Measurements from ENCODE around the gene HPCAL1. TPM values are rescaled to one million over a fixed set of nuclear protein-coding genes. Genes with fewer than 3 reads are reported as not detected.

HPCAL1 gene
- total RNA-seq, 1 experiment from 2014 or later: 312 TPM

DNA sequence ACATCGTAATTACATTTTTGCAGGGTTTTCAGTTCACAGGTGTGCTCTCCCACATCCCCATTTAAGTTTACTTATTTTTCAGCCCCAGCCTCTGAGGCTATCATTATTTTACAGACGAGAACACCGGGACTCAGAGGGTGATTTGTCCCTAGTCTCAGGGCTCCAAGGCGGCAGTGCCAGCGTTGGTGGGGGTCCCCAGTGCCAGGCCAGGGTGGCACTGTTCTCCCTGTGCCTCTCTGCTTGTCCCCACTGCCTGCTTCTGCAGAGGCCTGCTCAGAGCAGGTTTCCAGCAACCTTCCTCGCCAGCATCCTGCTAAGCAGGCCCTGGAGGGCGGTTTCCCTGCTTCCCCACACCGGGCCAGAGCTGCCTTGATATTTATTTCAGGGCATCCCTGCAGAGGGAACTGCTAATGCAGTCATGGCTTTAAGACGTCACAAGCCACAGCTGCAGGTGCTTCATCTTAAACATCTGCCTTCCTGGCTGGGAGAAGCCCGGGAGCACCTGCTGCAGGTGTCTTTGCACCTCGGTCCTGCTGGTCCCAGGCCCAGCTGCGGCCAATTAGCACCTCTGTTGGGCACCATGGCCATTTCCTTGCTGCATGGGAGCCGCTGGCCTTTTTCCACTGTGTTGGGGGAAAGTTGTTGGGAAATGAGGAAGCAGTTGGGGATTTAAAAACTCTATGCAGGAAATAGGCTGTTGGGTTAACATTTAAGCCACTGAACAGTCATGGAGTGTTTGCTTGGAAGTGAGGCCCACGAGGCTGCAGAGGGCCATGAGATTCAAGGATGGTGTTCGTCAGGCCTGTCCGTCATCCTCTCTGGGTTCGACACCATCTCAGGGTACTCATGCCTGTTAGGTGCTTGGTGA is 22.8 kb downstream of the HPCAL1 start:
- Histone ChIP-seq H3K79me2 (ENCODE audit: low read length) (peaks cover 100% of the 10 kb centered on the region), H3K4me1 (ENCODE audit: insufficient read depth, low read length) (peaks cover 38% of the 10 kb centered on the region), H4K20me1 (ENCODE audit: low read length) (peaks cover 90% of the 10 kb centered on the region), H3K4me2 (ENCODE audit: low read length) (no peak overlapping the region), H3K27me3 (ENCODE audit: low read length) (no peaks in the 10 kb centered on the region), H2AFZ (ENCODE audit: low read length) (no peak overlapping the region), H3F3A (ENCODE audit: low read length, unreplicated experiment) (no peaks in the 10 kb centered on the region), H3K27ac (ENCODE audit: low read length) (no peak overlapping the region), H3K9me2 (replicated peaks; ENCODE audit: low read length) (no peaks in the 10 kb centered on the region), H3K4me3 (ENCODE audit: low read length) (no peak overlapping the region), H3K9me3 (ENCODE audit: low read length) (no peaks in the 10 kb centered on the region), H3K36me3 (ENCODE audit: low read depth, low read length) (peaks cover 26% of the 10 kb centered on the region), H3K9ac (ENCODE audit: low read length) (no peak overlapping the region)
- TF ChIP-seq, protein P1, sequence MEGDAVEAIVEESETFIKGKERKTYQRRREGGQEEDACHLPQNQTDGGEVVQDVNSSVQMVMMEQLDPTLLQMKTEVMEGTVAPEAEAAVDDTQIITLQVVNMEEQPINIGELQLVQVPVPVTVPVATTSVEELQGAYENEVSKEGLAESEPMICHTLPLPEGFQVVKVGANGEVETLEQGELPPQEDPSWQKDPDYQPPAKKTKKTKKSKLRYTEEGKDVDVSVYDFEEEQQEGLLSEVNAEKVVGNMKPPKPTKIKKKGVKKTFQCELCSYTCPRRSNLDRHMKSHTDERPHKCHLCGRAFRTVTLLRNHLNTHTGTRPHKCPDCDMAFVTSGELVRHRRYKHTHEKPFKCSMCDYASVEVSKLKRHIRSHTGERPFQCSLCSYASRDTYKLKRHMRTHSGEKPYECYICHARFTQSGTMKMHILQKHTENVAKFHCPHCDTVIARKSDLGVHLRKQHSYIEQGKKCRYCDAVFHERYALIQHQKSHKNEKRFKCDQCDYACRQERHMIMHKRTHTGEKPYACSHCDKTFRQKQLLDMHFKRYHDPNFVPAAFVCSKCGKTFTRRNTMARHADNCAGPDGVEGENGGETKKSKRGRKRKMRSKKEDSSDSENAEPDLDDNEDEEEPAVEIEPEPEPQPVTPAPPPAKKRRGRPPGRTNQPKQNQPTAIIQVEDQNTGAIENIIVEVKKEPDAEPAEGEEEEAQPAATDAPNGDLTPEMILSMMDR (conservative IDR thresholded peaks at IDR 0.05; ENCODE audit: low read depth, low read length): no peak
- TF ChIP-seq EZH2 (IDR thresholded peaks at IDR 0.05; ENCODE audit: low read length, unreplicated experiment) (no peak), EZH2phosphoT487 (IDR thresholded peaks at IDR 0.05; ENCODE audit: borderline replicate concordance, low read length) (no peak)
- ATAC-seq: no peak
- intact Hi-C loops (cut with micrococcal nuclease): no loop called here
- no TSS peak for BruUV-seq (replicated peaks)
- ChIA-PET CTCF (no interaction called here), POLR2A (ENCODE audit: unreplicated experiment) (no interaction called here)
- no peak for DNase-seq

DNA sequence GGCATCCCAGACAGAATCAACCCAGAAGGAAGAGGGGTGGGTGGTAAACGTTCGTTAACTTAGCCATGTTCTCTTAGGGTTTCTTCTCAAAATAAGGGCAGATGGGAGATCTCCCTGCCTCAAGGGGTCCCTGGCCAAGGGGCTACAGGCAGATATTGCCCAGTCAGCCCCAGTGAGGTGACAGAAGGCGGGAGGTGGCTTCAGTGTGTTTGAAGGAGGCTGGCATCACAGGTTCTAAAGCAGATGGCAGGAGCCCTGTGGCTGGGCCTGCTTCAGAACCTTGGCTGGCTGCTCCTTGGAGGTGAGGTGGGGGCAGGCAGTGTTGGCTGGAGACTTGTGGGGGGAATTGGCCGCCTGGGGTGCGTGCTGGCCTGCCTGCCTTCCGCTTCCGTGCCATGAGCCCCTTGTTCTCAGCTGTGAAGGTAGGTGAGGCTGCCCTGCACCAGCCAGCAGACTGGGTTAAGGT is 23.5 kb downstream of the HPCAL1 start:
- Histone ChIP-seq H3K4me1 (ENCODE audit: insufficient read depth, low read length) (peaks cover 44% of the 10 kb centered on the region), H3K27me3 (ENCODE audit: low read length) (no peaks in the 10 kb centered on the region), H3K4me2 (ENCODE audit: low read length) (no peak overlapping the region), H3F3A (ENCODE audit: low read length, unreplicated experiment) (no peaks in the 10 kb centered on the region), H3K79me2 (ENCODE audit: low read length) (peaks cover 100% of the 10 kb centered on the region), H3K4me3 (ENCODE audit: low read length) (no peak overlapping the region), H3K9ac (ENCODE audit: low read length) (no peak overlapping the region), H3K27ac (ENCODE audit: low read length) (no peak overlapping the region), H3K36me3 (ENCODE audit: low read depth, low read length) (peaks cover 24% of the 10 kb centered on the region), H4K20me1 (ENCODE audit: low read length) (peaks cover 90% of the 10 kb centered on the region), H3K9me2 (replicated peaks; ENCODE audit: low read length) (no peaks in the 10 kb centered on the region), H3K9me3 (ENCODE audit: low read length) (no peaks in the 10 kb centered on the region), H2AFZ (ENCODE audit: low read length) (no peak overlapping the region)
- no peak for DNase-seq
- CTCF ChIA-PET: no interaction called here
- intact Hi-C loops (cut with micrococcal nuclease): no loop called here
- POLR2A ChIA-PET (ENCODE audit: unreplicated experiment): no interaction called here
- ATAC-seq: no peak
- BruUV-seq (replicated peaks): no TSS peak
- TF ChIP-seq, protein P1 (conservative IDR thresholded peaks at IDR 0.05; ENCODE audit: low read depth, low read length): no peak
- TF ChIP-seq EZH2 (IDR thresholded peaks at IDR 0.05; ENCODE audit: low read length, unreplicated experiment) (no peak), EZH2phosphoT487 (IDR thresholded peaks at IDR 0.05; ENCODE audit: borderline replicate concordance, low read length) (no peak)
